Keratinocyte (primary cell): Measurements from ENCODE around the gene NTN5. TPM values are rescaled to one million over a fixed set of nuclear protein-coding genes. Genes with fewer than 3 reads are reported as not detected.

Experiments
- DNase-seq: peaks from one replicate; pipeline ENCODE4 v3.0.0-alpha.2; 2011; ENCODE audit warnings: low read depth, missing footprints, low spot score
- FAIRE-seq: peaks from 2 replicates; lab custom pipeline; 2011; peaks lifted over from hg19 to GRCh38; lab: Jason Lieb, UNC
- H2AFZ ChIP-seq: 2 replicates; pipeline ENCODE4 v1.6.0; 2012; ENCODE audit warnings: low read length, control low read depth, inconsistent platforms; ENCODE audit not compliant: control insufficient read depth
- H3K27ac ChIP-seq: 2 replicates; pipeline ENCODE4 v1.5.1; 2011; ENCODE audit warnings: low read length; ENCODE audit not compliant: control insufficient read depth, insufficient read depth
- H3K27me3 ChIP-seq: 3 replicates; pipeline ENCODE4 v1.6.0; 2011; ENCODE audit warnings: low read length; ENCODE audit not compliant: control insufficient read depth, insufficient read depth; ENCODE audit errors: extremely low read depth
- H3K36me3 ChIP-seq, 2 experiments: 2 replicates in 1 of 2; 3 replicates in 1 of 2; pipeline ENCODE4 v1.5.1; 2011; ENCODE audit warnings: low read length in 2 of 2, mild to moderate bottlenecking in 1 of 2; ENCODE audit not compliant: control insufficient read depth in 2 of 2, insufficient read depth in 2 of 2; ENCODE audit errors: extremely low read depth in 1 of 2
- H3K4me1 ChIP-seq: 3 replicates; pipeline ENCODE4 v1.5.1; 2011; ENCODE audit warnings: low read length; ENCODE audit not compliant: control insufficient read depth, insufficient read depth; ENCODE audit errors: extremely low read depth
- H3K4me2 ChIP-seq: 3 replicates; pipeline ENCODE4 v1.6.0; 2011; ENCODE audit warnings: low read depth, low read length; ENCODE audit not compliant: control insufficient read depth, insufficient read depth; ENCODE audit errors: extremely low read depth
- H3K4me3 ChIP-seq, 3 experiments: fragments of 200-600 bp in 1 of 3; sonication (generic) in 1 of 3; 2 replicates in 2 of 3; 3 replicates in 1 of 3; pipeline ENCODE4 v1.5.1; 2011 to 2016; ENCODE audit warnings: low read length in 3 of 3, mild to moderate bottlenecking in 3 of 3, control low read depth in 2 of 3, inconsistent platforms in 1 of 3, low read depth in 1 of 3, mixed read lengths in 1 of 3, mixed run types in 1 of 3, moderate library complexity in 1 of 3; ENCODE audit not compliant: control insufficient read depth in 2 of 3, insufficient read depth in 2 of 3; ENCODE audit errors: extremely low read depth in 1 of 3
- H3K79me2 ChIP-seq: 2 replicates; pipeline ENCODE4 v1.6.0; 2012; ENCODE audit warnings: low read length; ENCODE audit not compliant: control insufficient read depth, insufficient read depth
- H3K9ac ChIP-seq: 3 replicates; pipeline ENCODE4 v1.6.0; 2011; ENCODE audit warnings: low read length; ENCODE audit not compliant: control insufficient read depth, insufficient read depth; ENCODE audit errors: extremely low read depth
- H3K9me1 ChIP-seq: 3 replicates; pipeline ENCODE4 v1.6.0; 2011; ENCODE audit warnings: low read length; ENCODE audit not compliant: control insufficient read depth, insufficient read depth; ENCODE audit errors: extremely low read depth
- H3K9me3 ChIP-seq: 2 replicates; pipeline ENCODE4 v1.5.1; 2012; ENCODE audit warnings: low read depth, low read length; ENCODE audit not compliant: control insufficient read depth
- H4K20me1 ChIP-seq: 3 replicates; pipeline ENCODE4 v1.6.0; 2011; ENCODE audit warnings: low read length; ENCODE audit not compliant: control insufficient read depth, insufficient read depth; ENCODE audit errors: extremely low read depth
- CTCF ChIP-seq, 3 experiments: IDR thresholded peaks in 1 of 3; conservative IDR thresholded peaks in 1 of 3; optimal IDR thresholded peaks in 1 of 3; 2 replicates in 2 of 3; 3 replicates in 1 of 3; pipeline versions ENCODE3 to v1.5.1; 2011; ENCODE audit warnings: low read length in 3 of 3, mild to moderate bottlenecking in 3 of 3, moderate library complexity in 2 of 3, control low read depth in 1 of 3, inconsistent platforms in 1 of 3; ENCODE audit not compliant: insufficient read depth in 2 of 3; ENCODE audit errors: extremely low read depth in 1 of 3
- EZH2 ChIP-seq: IDR thresholded peaks from one replicate; pipeline ENCODE4 v1.6.1; 2012; ENCODE audit warnings: inconsistent platforms, mild to moderate bottlenecking, low read length, moderate library complexity
- dilution Hi-C: fragments of 300-500 bp; cut with MboI; formaldehyde crosslinking; loops from one replicate; pipeline ENCODE4 v1.7.0; 2020; ENCODE audit warnings: low sequenced_read_pairs; ENCODE audit not compliant: extremely low pct_ligation_motif_present
- polyA plus RNA-seq, 5 experiments: library from polyadenylated mRNA; depleted of rRNA in 3 of 5; stranded (reverse) in 3 of 5; stranded (forward) in 1 of 5; unstranded in 1 of 5; fragments of >200 nt; gene quantifications; 1 replicate in 1 of 5; 2 replicates in 3 of 5; 3 replicates in 1 of 5; pipeline versions ENCODE4 v1.2.1 to v1.2.3, GENCODE V29; 2011 to 2012; ENCODE audit warnings: missing spikeins in 2 of 5, low read depth in 1 of 5, low replicate concordance in 1 of 5

The NTN5 gene
- polyA plus RNA-seq, 1 donor (not counting 4 experiments of a cell fraction or from before 2014, with no cell fraction given) = 0.07 TPM

DNA sequence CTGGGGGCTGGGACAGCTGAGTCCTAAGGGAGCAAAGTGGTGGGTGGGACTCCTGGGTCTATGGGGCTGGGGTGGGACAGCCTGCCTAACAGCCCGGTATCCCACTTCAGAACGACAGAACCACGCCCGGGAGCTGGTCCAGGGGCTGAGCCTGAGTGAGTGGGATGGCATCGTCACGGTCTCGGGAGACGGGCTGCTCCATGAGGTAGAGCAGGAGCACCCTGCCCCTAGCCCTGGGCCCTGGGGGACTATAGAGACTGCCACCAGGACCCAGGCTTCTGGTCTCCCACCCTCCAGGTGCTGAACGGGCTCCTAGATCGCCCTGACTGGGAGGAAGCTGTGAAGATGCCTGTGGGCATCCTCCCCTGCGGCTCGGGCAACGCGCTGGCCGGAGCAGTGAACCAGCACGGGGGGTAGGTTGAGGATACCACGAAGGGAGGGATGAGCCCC is 44.9 kb downstream of the NTN5 start:
- no peak for FAIRE-seq
- Histone ChIP-seq H3K27ac (no peak overlapping the region), H3K27me3 (no peaks in the 10 kb centered on the region), H3K4me3 (no peak overlapping the region), H3K79me2 (no peaks in the 10 kb centered on the region), H4K20me1 (no peaks in the 10 kb centered on the region), H3K9me1 (no peaks in the 10 kb centered on the region), H2AFZ (no peak overlapping the region), H3K4me2 (no peak overlapping the region), H3K36me3 (peaks cover 0 to 1% of the 10 kb centered on the region in 2 experiments), H3K9ac (no peak overlapping the region), H3K9me3 (no peaks in the 10 kb centered on the region), H3K4me1 (peaks cover 25% of the 10 kb centered on the region)
- DNase-seq = no peak
- TF ChIP-seq EZH2 = no peak
- no peak for TF ChIP-seq CTCF (optimal IDR thresholded peaks at IDR 0.05 in 1 of 3, IDR thresholded peaks at IDR 0.05 in 1 of 3, conservative IDR thresholded peaks at IDR 0.05 in 1 of 3; ENCODE audit: extremely low read depth in 1 of 3, insufficient read depth in 2 of 3, low read length in 3 of 3)
- dilution Hi-C loops = no loop called here

GRCh38 chr19:48627201-48627864 is 45.5 kb downstream of the NTN5 start:
- no peak for FAIRE-seq
- H3K4me1 ChIP-seq = peaks cover 20% of the 10 kb centered on the region
- no peak overlapping the region for H3K4me2 ChIP-seq
- H4K20me1 ChIP-seq = no peaks in the 10 kb centered on the region
- no peak for DNase-seq
- H3K4me3 ChIP-seq = no peak overlapping the region
- H2AFZ ChIP-seq = no peak overlapping the region
- no peak overlapping the region for H3K9ac ChIP-seq
- TF ChIP-seq EZH2 (no peak), CTCF (optimal IDR thresholded peaks at IDR 0.05 in 1 of 3, IDR thresholded peaks at IDR 0.05 in 1 of 3, conservative IDR thresholded peaks at IDR 0.05 in 1 of 3; ENCODE audit: extremely low read depth in 1 of 3, insufficient read depth in 2 of 3, low read length in 3 of 3) (no peak)
- no peaks in the 10 kb centered on the region for H3K9me3 ChIP-seq
- peaks cover 1 to 3% of the 10 kb centered on the region in 2 experiments for H3K36me3 ChIP-seq
- H3K27ac ChIP-seq = no peak overlapping the region
- no peaks in the 10 kb centered on the region for H3K9me1 ChIP-seq
- H3K27me3 ChIP-seq = no peaks in the 10 kb centered on the region
- H3K79me2 ChIP-seq = no peaks in the 10 kb centered on the region
- dilution Hi-C loops = no loop called here
